Liver (tissue), 9 donors: ENCODE data around the gene SLIT3. TPM values are rescaled to one million over a fixed set of nuclear protein-coding genes. Genes with fewer than 3 reads are reported as not detected.

Experiments
- DNase-seq: peaks from one replicate; pipeline ENCODE4 v3.0.0-alpha.2; 2017; ENCODE audit warnings: low spot score
- H3K27ac ChIP-seq, 2 donors: one replicate each; pipeline ENCODE4 v1.7.0; 2013; ENCODE audit warnings: inconsistent platforms in 2 of 2, low read length in 2 of 2, control low read depth in 1 of 2, low read depth in 1 of 2, mild to moderate bottlenecking in 1 of 2
- H3K27me3 ChIP-seq, 4 donors: one replicate each; pipeline versions ENCODE4 v1.6.1 to v1.7.0; 2013; ENCODE audit warnings: low read length in 3 of 4, inconsistent platforms in 1 of 4, mild to moderate bottlenecking in 1 of 4, moderate library complexity in 1 of 4; ENCODE audit not compliant: control insufficient read depth in 4 of 4, insufficient read depth in 4 of 4
- H3K36me3 ChIP-seq, 4 donors: one replicate each; pipeline versions ENCODE4 v1.6.1 to v1.7.0; 2013; ENCODE audit warnings: low read length in 3 of 4, mild to moderate bottlenecking in 3 of 4, low read depth in 1 of 4, moderate library complexity in 1 of 4; ENCODE audit not compliant: control insufficient read depth in 4 of 4, insufficient read depth in 3 of 4
- H3K4me1 ChIP-seq, 4 donors: one replicate each; pipeline versions ENCODE4 v1.6.1 to v1.7.0; 2013; ENCODE audit warnings: low read length in 3 of 4, mild to moderate bottlenecking in 3 of 4, moderate library complexity in 1 of 4; ENCODE audit not compliant: control insufficient read depth in 4 of 4, insufficient read depth in 4 of 4
- H3K4me3 ChIP-seq, 3 donors: one replicate each; pipeline versions ENCODE4 v1.6.1 to v1.7.0; 2013; ENCODE audit warnings: low read length in 3 of 3, control low read depth in 1 of 3, low read depth in 1 of 3, mild to moderate bottlenecking in 1 of 3
- H3K9ac ChIP-seq, 2 donors: one replicate each; pipeline ENCODE4 v1.7.0; 2013; ENCODE audit warnings: low read length in 2 of 2, mild to moderate bottlenecking in 2 of 2, moderate library complexity in 2 of 2, control low read depth in 1 of 2, low read depth in 1 of 2
- H3K9me3 ChIP-seq, 4 donors: one replicate each; pipeline versions ENCODE4 v1.6.1 to v1.7.0; 2013; ENCODE audit warnings: low read length in 3 of 4; ENCODE audit not compliant: control insufficient read depth in 4 of 4
- FOXA1 ChIP-seq: IDR thresholded peaks from 2 replicates; pipeline ENCODE4 v1.6.1; 2016; ENCODE audit warnings: antibody characterized with exemption
- FOXA2 ChIP-seq: IDR thresholded peaks from 2 replicates; pipeline ENCODE4 v1.6.1; 2016; ENCODE audit warnings: antibody characterized with exemption
- GABPA ChIP-seq, 2 donors: IDR thresholded peaks in 1 of 2; conservative IDR thresholded peaks in 1 of 2; 2 replicates each; pipeline ENCODE4 v1.6.1; 2016; ENCODE audit warnings: antibody characterized with exemption in 2 of 2, mild to moderate bottlenecking in 1 of 2, moderate library complexity in 1 of 2
- HNF4A ChIP-seq, 2 donors: conservative IDR thresholded peaks; 2 replicates each; pipeline ENCODE4 v1.6.1; 2016; ENCODE audit warnings: antibody characterized with exemption in 2 of 2, mild to moderate bottlenecking in 2 of 2
- NR2F2 ChIP-seq: IDR thresholded peaks from 2 replicates; pipeline ENCODE4 v1.6.1; 2016; ENCODE audit warnings: antibody characterized with exemption
- RAD21 ChIP-seq, 2 donors: IDR thresholded peaks; 2 replicates each; pipeline ENCODE4 v1.6.1; 2016; ENCODE audit warnings: antibody characterized with exemption in 2 of 2, mild to moderate bottlenecking in 2 of 2
- RXRA ChIP-seq, 2 donors: IDR thresholded peaks; 2 replicates each; pipeline ENCODE4 v1.6.1; 2017 to 2018; ENCODE audit warnings: antibody characterized with exemption in 2 of 2, mild to moderate bottlenecking in 1 of 2
- SP1 ChIP-seq: IDR thresholded peaks from 2 replicates; pipeline ENCODE4 v1.6.1; 2018; ENCODE audit warnings: antibody characterized with exemption, mild to moderate bottlenecking
- TAF1 ChIP-seq: conservative IDR thresholded peaks from 2 replicates; pipeline ENCODE4 v1.6.1; 2016; ENCODE audit warnings: antibody characterized with exemption, mild to moderate bottlenecking
- YY1 ChIP-seq: IDR thresholded peaks from 2 replicates; pipeline ENCODE4 v1.6.1; 2016; ENCODE audit warnings: antibody characterized with exemption, mild to moderate bottlenecking
- WGBS: extraction: QIAGEN DNeasy Blood & Tissue Kit; methylation state at CpG from one replicate; pipeline ENCODE4 v1.1.7; 2013; 5-methylcytosine and 5-hydroxymethylcytosine counted together
- polyA plus RNA-seq, 2 donors: library from polyadenylated mRNA; stranded (reverse) in 1 of 2; unstranded in 1 of 2; fragments of 200-250 nt in 1 of 2; fragments of >200 nt in 1 of 2; fragmentation: Nextera tagmentation in 1 of 2; extraction: Ambion mirVana in 1 of 2; gene quantifications; one replicate each; pipeline versions ENCODE4 v1.2.1 to v1.2.3, GENCODE V29; 2013 to 2015
- total RNA-seq, 2 donors: library from RNA; depleted of rRNA; stranded (reverse); fragments of >200 nt; gene quantifications; one replicate each; pipeline ENCODE4 v1.2.3, GENCODE V29; 2014
- TF ChIP-seq, protein P1 (sequence below): IDR thresholded peaks from 2 replicates; pipeline ENCODE4 v1.6.1; 2016; ENCODE audit warnings: antibody characterized with exemption
- TF ChIP-seq, protein P2 (sequence below): IDR thresholded peaks from 2 replicates; pipeline ENCODE4 v1.6.1; 2016; ENCODE audit warnings: antibody characterized with exemption
- TF ChIP-seq, protein P3 (sequence below): fragments of 150-350 bp; IDR thresholded peaks from 2 replicates; pipeline ENCODE4 v1.5.1; 2017; ENCODE audit warnings: improper control_type of control experiment, low read depth, low read length; ENCODE audit not compliant: missing input control
- donor health status: healthy.
- donor health status: healthy.
- donor health status: healthy.
- donor health status: healthy.
- donor health status: healthy.

SLIT3 gene
- total and polyA plus RNA-seq, 4 donors = 0.61 to 1.3 (median 0.91) TPM

DNA sequence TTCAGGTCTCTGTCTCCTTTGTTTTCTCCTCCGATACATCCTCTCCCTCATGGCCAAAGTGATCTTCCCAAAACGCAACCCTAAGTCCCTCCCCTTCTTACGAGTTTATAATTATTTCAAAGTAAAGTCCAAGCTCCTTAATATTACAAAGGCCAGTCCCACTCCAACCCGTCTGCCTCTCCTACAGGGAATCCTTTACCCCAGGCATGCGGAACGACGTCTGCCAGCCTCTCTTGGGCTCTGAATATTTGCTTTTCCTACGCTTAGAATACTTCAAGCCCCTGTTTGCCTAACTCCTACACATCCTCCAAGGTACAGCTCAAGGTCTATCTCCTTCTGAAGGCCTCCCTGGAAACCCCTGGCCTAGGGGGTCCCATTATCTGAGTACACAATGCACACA, 246.4 kb downstream of the SLIT3 start:
- peaks cover 0 to 6% (median 3%) of the 10 kb centered on the region in 4 donors for H3K27me3 ChIP-seq
- no peak overlapping the region for H3K27ac ChIP-seq
- no peak for DNase-seq
- H3K4me3 ChIP-seq = no peak overlapping the region
- no peaks in the 10 kb centered on the region for H3K4me1 ChIP-seq
- H3K9me3 ChIP-seq = peaks cover 0 to 2% (median 0%) of the 10 kb centered on the region in 4 donors
- TF ChIP-seq TAF1 (no peak), NR2F2 (no peak), RAD21 (IDR thresholded peaks at IDR 0.05) (no peak), FOXA1 (no peak)
- WGBS = 79% methylated on average over 8 of the region's 8 CpGs
- H3K9ac ChIP-seq = no peak overlapping the region
- H3K36me3 ChIP-seq = no peaks in the 10 kb centered on the region

- no peaks in the 10 kb centered on the region for H3K4me1 ChIP-seq
- no peak overlapping the region for H3K9ac ChIP-seq
- H3K36me3 ChIP-seq = no peaks in the 10 kb centered on the region
- WGBS = 72% methylated on average over 3 of the region's 3 CpGs
- no peak for DNase-seq
- H3K4me3 ChIP-seq = no peak overlapping the region
- no peak overlapping the region for H3K27ac ChIP-seq
- peaks cover 0 to 10% (median 3%) of the 10 kb centered on the region in 4 donors for H3K27me3 ChIP-seq
- peaks cover 0 to 2% (median 0%) of the 10 kb centered on the region in 4 donors for H3K9me3 ChIP-seq
- TF ChIP-seq SP1 = no peak
- no peak for TF ChIP-seq TAF1
- TF ChIP-seq FOXA2 = no peak
- TF ChIP-seq, protein P1, sequence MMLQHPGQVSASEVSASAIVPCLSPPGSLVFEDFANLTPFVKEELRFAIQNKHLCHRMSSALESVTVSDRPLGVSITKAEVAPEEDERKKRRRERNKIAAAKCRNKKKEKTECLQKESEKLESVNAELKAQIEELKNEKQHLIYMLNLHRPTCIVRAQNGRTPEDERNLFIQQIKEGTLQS = no peak
These were observed 248.7 kb downstream of the SLIT3 start for GRCh38 chr5:169052207-169052606.

- TF ChIP-seq, protein P2, sequence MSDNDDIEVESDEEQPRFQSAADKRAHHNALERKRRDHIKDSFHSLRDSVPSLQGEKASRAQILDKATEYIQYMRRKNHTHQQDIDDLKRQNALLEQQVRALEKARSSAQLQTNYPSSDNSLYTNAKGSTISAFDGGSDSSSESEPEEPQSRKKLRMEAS = no peak
- TF ChIP-seq, protein P3, sequence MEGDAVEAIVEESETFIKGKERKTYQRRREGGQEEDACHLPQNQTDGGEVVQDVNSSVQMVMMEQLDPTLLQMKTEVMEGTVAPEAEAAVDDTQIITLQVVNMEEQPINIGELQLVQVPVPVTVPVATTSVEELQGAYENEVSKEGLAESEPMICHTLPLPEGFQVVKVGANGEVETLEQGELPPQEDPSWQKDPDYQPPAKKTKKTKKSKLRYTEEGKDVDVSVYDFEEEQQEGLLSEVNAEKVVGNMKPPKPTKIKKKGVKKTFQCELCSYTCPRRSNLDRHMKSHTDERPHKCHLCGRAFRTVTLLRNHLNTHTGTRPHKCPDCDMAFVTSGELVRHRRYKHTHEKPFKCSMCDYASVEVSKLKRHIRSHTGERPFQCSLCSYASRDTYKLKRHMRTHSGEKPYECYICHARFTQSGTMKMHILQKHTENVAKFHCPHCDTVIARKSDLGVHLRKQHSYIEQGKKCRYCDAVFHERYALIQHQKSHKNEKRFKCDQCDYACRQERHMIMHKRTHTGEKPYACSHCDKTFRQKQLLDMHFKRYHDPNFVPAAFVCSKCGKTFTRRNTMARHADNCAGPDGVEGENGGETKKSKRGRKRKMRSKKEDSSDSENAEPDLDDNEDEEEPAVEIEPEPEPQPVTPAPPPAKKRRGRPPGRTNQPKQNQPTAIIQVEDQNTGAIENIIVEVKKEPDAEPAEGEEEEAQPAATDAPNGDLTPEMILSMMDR = no peak
- TF ChIP-seq RXRA (IDR thresholded peaks at IDR 0.05) = no peak
- TF ChIP-seq HNF4A (conservative IDR thresholded peaks at IDR 0.05) = no peak
- TF ChIP-seq, protein P1 = no peak
- TF ChIP-seq YY1 = no peak
- no peak for TF ChIP-seq RAD21 (IDR thresholded peaks at IDR 0.05)
- no peak for TF ChIP-seq NR2F2
- TF ChIP-seq GABPA (IDR thresholded peaks at IDR 0.05 in 1 of 2, conservative IDR thresholded peaks at IDR 0.05 in 1 of 2) = no peak
- Histone ChIP-seq H3K4me3 (no peak overlapping the region), H3K36me3 (no peaks in the 10 kb centered on the region), H3K27ac (no peak overlapping the region), H3K9ac (no peak overlapping the region), H3K9me3 (peaks cover 0 to 2% (median 0%) of the 10 kb centered on the region in 4 donors), H3K4me1 (no peaks in the 10 kb centered on the region), H3K27me3 (peaks cover 0 to 10% (median 3%) of the 10 kb centered on the region in 4 donors)
- no peak for DNase-seq
These were observed 249.6 kb downstream of the SLIT3 start for GRCh38 chr5:169051351-169051750.
